ENCODE results near the gene SV2B.
"Not testable (repeated sequence)": the region's sequence is repeated elsewhere in the genome, so short reads cannot be mapped to it uniquely, and the experiment has no call there.

Gene SV2B

GRCh38 chr15:91099995-91100813 is at the start of gene SV2B:
TSS of gene SV2B (plus strand) at chr15:91100257. CDS start at chr15:91226264, 126,007 bp downstream.
- peak; percentile 24 for DNase-seq

- DNase-seq: no peak
These were observed 48.8 kb upstream of the SV2B start for GRCh38 chr15:91051248-91051647.

GRCh38 chr15:91054816-91055215 is 45.2 kb upstream of the SV2B start:
- no peak for DNase-seq

GRCh38 chr15:91055548-91056331 is 44.3 kb upstream of the SV2B start:
- DNase-seq: peak; percentile 16

GRCh38 chr15:91061230-91061629 is 38.8 kb upstream of the SV2B start:
- DNase-seq: no peak

- no peak for DNase-seq
These were observed 38.1 kb upstream of the SV2B start for GRCh38 chr15:91061997-91062396.

- no peak for DNase-seq
These were observed 34.6 kb upstream of the SV2B start for GRCh38 chr15:91065505-91065904.

- DNase-seq: no peak
These were observed 33.0 kb upstream of the SV2B start for GRCh38 chr15:91067036-91067435.

- DNase-seq: no peak
These were observed 31.6 kb upstream of the SV2B start for GRCh38 chr15:91068436-91068835.

GRCh38 chr15:91068966-91069365 is 31.1 kb upstream of the SV2B start:
- DNase-seq: no peak

GRCh38 chr15:91070872-91071271 is 29.2 kb upstream of the SV2B start:
- DNase-seq: no peak

GRCh38 chr15:91072161-91072560 is 27.9 kb upstream of the SV2B start:
- DNase-seq: no peak

- no peak for DNase-seq
These were observed 27.0 kb upstream of the SV2B start for GRCh38 chr15:91073077-91073476.

GRCh38 chr15:91073768-91074167 is 26.3 kb upstream of the SV2B start:
- DNase-seq: no peak

GRCh38 chr15:91075739-91076138 is 24.3 kb upstream of the SV2B start:
- DNase-seq: no peak

GRCh38 chr15:91077029-91077428 is 23.0 kb upstream of the SV2B start:
- DNase-seq: no peak

GRCh38 chr15:91093866-91094265 is 6.2 kb upstream of the SV2B start:
- DNase-seq: not testable (repeated sequence)

- DNase-seq: no peak
These were observed 1.6 kb upstream of the SV2B start for GRCh38 chr15:91098451-91098850.

- DNase-seq: peak; percentile 1
These were observed 452 bp upstream of the SV2B start for GRCh38 chr15:91099616-91099994.

GRCh38 chr15:91100814-91101607 is 954 bp downstream of the SV2B start:
- DNase-seq: no peak

GRCh38 chr15:91101608-91101920 is 1.5 kb downstream of the SV2B start:
- DNase-seq: no peak

GRCh38 chr15:91102546-91103330 is 2.7 kb downstream of the SV2B start:
- DNase-seq: no peak

GRCh38 chr15:91104111-91104510 is 4.1 kb downstream of the SV2B start:
- no peak for DNase-seq

Data from activated CD4-positive, alpha-beta T cell treated with anti-CD3 and anti-CD28 coated beads, Interleukin-2, amount 50 U/mL, for 1 hour (primary cell).